Urinary bladder (tissue), 4 donors: Measurements from ENCODE around the gene DEPP1. TPM values are rescaled to one million over a fixed set of nuclear protein-coding genes. Genes with fewer than 3 reads are reported as not detected.

Experiments
- DNase-seq: peaks from one replicate; pipeline ENCODE4 v3.0.0-alpha.2; 2015; ENCODE audit errors: extremely low spot score
- H3K27ac ChIP-seq: one replicate; pipeline ENCODE4 v1.5.1; 2013; ENCODE audit warnings: low read depth, mild to moderate bottlenecking, moderate library complexity
- H3K36me3 ChIP-seq: one replicate; pipeline ENCODE4 v1.6.1; 2013; ENCODE audit warnings: mild to moderate bottlenecking, moderate library complexity; ENCODE audit not compliant: insufficient read depth
- H3K4me1 ChIP-seq: one replicate; pipeline ENCODE4 v1.6.1; 2013; ENCODE audit warnings: mild to moderate bottlenecking, moderate library complexity; ENCODE audit not compliant: insufficient read depth
- H3K4me3 ChIP-seq: one replicate; pipeline ENCODE4 v1.5.1; 2013; ENCODE audit warnings: low read depth, low read length
- WGBS: extraction: QIAGEN DNeasy Blood & Tissue Kit; methylation state at CpG from one replicate; pipeline ENCODE4 v1.1.7; 2013; 5-methylcytosine and 5-hydroxymethylcytosine counted together
- polyA plus RNA-seq: library from polyadenylated mRNA; stranded (reverse); fragments of 200-250 nt; gene quantifications from one replicate; pipeline ENCODE4 v1.2.3, GENCODE V29; 2013
- total RNA-seq: library from RNA; depleted of rRNA; stranded (reverse); fragments of >200 nt; gene quantifications from one replicate; pipeline ENCODE4 v1.2.3, GENCODE V29; 2014
- donor health status: healthy with polysubstance abuse.
- donor health status: healthy.

The DEPP1 gene
- total and polyA plus RNA-seq, 2 donors: 15.5 to 51.6 TPM

DNA sequence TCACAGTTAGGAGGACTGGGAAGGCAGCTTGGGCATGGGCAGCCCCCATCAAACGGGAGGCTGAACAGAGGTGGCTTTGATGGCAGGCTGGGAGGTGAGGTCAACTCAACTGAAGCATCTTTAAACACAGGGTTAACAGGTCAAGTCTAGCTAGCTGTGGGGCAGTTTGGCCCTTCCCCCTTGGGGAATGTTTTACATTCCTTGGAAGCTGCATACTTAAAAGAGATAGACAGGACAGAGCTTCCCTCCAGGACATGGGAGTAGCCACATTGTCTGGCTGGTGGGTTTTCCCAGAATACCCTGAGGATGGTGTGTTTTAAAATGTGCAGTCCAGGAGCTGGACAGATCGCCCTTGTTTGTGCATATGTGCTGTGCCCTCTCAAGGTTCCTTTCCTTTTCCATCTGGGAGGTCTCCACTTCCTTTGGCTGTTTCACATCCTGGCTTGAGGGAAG, 25.8 kb downstream of the DEPP1 start:
- no peaks in the 10 kb centered on the region for H3K4me1 ChIP-seq
- H3K4me3 ChIP-seq: no peak overlapping the region
- H3K27ac ChIP-seq: no peak overlapping the region
- WGBS: 44% methylated on average over 2 of the region's 2 CpGs
- H3K36me3 ChIP-seq: no peaks in the 10 kb centered on the region
- no peak for DNase-seq

DNA sequence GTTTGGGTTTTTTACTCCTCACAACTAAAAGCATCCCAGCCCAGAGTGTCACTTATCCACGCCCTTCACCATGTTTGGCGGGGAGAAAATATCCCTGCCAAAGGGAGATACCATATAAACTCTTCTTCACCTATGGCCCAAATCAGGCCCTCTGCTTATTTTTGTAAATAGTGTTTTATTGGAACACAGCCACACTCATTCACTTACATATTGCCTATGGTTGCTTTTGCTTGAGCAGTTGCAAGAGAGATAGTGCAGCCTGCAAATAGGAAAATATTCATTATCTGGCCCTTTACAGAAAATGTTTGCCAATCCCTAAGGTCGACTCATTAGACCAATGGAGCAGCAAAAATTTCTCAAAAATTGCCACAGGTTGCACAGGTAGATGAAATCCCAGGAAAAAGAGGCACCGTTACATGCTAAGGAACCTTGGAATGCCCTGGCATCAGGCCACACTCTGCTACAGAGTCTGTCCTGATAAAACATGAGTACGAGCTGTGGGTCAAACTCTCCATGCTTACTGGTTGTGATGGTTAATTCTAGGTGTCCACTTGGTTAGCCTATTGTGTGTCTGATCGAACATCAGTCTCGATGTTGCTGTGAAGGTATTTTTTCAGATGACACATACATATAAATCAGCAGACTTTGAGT, 26.9 kb downstream of the DEPP1 start:
- no peaks in the 10 kb centered on the region for H3K36me3 ChIP-seq
- DNase-seq: no peak
- no peak overlapping the region for H3K27ac ChIP-seq
- H3K4me3 ChIP-seq: no peak overlapping the region
- WGBS: 80% methylated on average over 7 of the region's 7 CpGs
- no peaks in the 10 kb centered on the region for H3K4me1 ChIP-seq

- 92% methylated on average over 10 of the region's 10 CpGs for WGBS
- Histone ChIP-seq H3K4me1 (no peaks in the 10 kb centered on the region), H3K36me3 (no peaks in the 10 kb centered on the region), H3K4me3 (no peak overlapping the region), H3K27ac (no peak overlapping the region)
- no peak for DNase-seq
Measured at GRCh38 chr10:44950326-44951225, 28.0 kb downstream of the DEPP1 start.

DNA sequence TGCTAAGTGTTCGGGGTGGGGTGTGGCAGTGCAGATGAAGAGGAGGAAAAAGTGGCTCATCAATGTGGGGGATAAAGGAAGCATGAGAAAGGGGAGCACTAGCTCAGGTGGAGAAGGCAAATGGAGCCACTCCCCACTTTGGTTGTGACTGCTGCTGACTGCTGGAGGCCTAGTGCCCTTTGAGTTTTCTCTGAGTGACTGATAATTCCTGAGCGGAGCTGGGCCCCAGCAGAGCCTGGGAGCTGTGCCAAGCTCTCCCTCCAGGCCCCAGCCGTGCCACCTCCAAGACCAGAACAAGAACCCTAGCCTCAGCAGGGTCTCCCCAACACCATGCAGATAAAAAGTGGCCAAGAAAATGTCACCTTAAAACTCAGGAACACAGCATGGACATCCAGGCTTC, 28.7 kb downstream of the DEPP1 start:
- H3K36me3 ChIP-seq: no peaks in the 10 kb centered on the region
- no peak overlapping the region for H3K4me3 ChIP-seq
- H3K4me1 ChIP-seq: no peaks in the 10 kb centered on the region
- DNase-seq: no peak
- no peak overlapping the region for H3K27ac ChIP-seq
- WGBS: 63% methylated on average over 3 of the region's 3 CpGs

- Histone ChIP-seq H3K36me3 (no peaks in the 10 kb centered on the region), H3K27ac (no peak overlapping the region), H3K4me3 (no peak overlapping the region), H3K4me1 (no peaks in the 10 kb centered on the region)
- no peak for DNase-seq
- 73% methylated on average over 5 of the region's 5 CpGs for WGBS
Measured at GRCh38 chr10:44949127-44949802, 29.3 kb downstream of the DEPP1 start.

DNA sequence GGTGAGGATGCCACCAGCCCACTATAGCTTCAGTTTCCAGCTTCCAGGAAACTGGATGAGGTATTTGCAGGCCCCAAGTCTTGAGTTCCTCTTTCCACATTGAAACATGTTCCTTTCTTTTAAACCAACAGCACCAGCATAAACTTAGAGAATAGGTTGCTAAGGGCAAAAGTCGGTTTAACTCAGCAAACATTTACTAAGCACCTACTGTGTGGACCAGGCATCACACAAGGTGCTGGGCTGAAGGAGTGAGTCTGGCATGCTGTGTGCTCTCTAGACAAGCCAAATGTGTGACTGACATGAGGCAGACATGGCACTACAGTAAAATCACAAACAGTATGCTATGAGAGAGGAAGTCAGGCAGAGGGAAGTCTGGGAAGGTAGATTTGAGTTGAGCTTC, 30.0 kb downstream of the DEPP1 start:
- H3K4me1 ChIP-seq: no peaks in the 10 kb centered on the region
- no peak overlapping the region for H3K4me3 ChIP-seq
- WGBS: 68% methylated on average over 1 of the region's 1 CpG
- no peaks in the 10 kb centered on the region for H3K36me3 ChIP-seq
- DNase-seq: no peak
- H3K27ac ChIP-seq: no peak overlapping the region

GRCh38 chr10:44947371-44948152, 31.0 kb downstream of the DEPP1 start:
- Histone ChIP-seq H3K4me3 (no peak overlapping the region), H3K36me3 (no peaks in the 10 kb centered on the region), H3K27ac (no peak overlapping the region), H3K4me1 (no peaks in the 10 kb centered on the region)
- no peak for DNase-seq
- WGBS: 85% methylated on average over 6 of the region's 6 CpGs

DNA sequence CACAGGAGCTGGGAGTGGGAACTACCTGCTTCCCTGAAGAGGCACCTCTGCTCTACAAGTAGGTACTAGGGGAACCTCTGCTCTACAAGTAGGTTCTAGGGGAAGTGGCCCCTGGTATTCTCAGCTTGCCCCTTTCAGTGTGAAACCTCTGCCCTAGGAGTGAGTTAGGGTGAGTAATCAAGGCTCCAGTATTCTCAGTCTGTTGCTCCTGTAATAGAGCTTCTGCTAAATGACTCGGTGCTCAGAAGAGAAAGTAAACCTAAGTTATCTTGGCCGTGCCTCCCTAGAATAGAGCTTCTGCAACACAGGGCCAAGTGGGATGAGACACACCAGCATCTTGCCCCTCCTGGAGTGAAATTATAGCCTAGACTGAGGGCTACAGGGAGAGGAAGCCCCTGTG, 32.4 kb downstream of the DEPP1 start:
- no peak overlapping the region for H3K27ac ChIP-seq
- no peaks in the 10 kb centered on the region for H3K36me3 ChIP-seq
- no peak overlapping the region for H3K4me3 ChIP-seq
- DNase-seq: no peak
- WGBS: 58% methylated on average over 2 of the region's 2 CpGs
- H3K4me1 ChIP-seq: no peaks in the 10 kb centered on the region

GRCh38 chr10:44944354-44944753, 34.3 kb downstream of the DEPP1 start:
- no peak overlapping the region for H3K4me3 ChIP-seq
- no peaks in the 10 kb centered on the region for H3K36me3 ChIP-seq
- WGBS: 44% methylated on average over 1 of the region's 1 CpG
- no peak for DNase-seq
- H3K4me1 ChIP-seq: no peaks in the 10 kb centered on the region
- no peak overlapping the region for H3K27ac ChIP-seq

- no peak overlapping the region for H3K27ac ChIP-seq
- DNase-seq: no peak
Measured at GRCh38 chr10:44939691-44940401, 38.8 kb downstream of the DEPP1 start.

DNA sequence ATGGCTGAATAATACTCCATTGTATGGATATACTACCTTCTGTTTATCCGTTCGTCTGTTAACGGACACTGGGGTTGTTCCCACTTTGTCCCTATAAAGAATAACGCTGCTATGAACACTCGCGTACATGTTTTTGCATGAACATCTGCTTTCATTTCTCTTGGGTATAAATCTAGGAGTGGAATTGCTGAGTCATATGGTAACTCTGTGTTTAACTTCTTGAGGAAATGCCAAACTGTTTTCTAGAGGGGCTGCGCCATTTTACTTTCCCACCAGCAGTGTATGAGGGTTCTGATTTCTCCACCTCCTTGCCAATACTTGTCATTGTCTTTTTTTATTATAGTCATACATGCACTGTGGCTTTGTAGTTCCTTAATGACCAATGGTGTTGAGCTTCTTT, 39.7 kb downstream of the DEPP1 start:
- WGBS: 90% methylated on average over 7 of the region's 7 CpGs
- Histone ChIP-seq H3K4me3 (no peak overlapping the region), H3K4me1 (no peaks in the 10 kb centered on the region), H3K36me3 (no peaks in the 10 kb centered on the region), H3K27ac (no peak overlapping the region)
- no peak for DNase-seq

More at GRCh38 chr10:44939691-44940401, 38.8 kb downstream of the DEPP1 start:
- 91% methylated on average over 7 of the region's 7 CpGs for WGBS
- H3K4me1 ChIP-seq: no peaks in the 10 kb centered on the region
- H3K36me3 ChIP-seq: no peaks in the 10 kb centered on the region
- H3K4me3 ChIP-seq: no peak overlapping the region

DNA sequence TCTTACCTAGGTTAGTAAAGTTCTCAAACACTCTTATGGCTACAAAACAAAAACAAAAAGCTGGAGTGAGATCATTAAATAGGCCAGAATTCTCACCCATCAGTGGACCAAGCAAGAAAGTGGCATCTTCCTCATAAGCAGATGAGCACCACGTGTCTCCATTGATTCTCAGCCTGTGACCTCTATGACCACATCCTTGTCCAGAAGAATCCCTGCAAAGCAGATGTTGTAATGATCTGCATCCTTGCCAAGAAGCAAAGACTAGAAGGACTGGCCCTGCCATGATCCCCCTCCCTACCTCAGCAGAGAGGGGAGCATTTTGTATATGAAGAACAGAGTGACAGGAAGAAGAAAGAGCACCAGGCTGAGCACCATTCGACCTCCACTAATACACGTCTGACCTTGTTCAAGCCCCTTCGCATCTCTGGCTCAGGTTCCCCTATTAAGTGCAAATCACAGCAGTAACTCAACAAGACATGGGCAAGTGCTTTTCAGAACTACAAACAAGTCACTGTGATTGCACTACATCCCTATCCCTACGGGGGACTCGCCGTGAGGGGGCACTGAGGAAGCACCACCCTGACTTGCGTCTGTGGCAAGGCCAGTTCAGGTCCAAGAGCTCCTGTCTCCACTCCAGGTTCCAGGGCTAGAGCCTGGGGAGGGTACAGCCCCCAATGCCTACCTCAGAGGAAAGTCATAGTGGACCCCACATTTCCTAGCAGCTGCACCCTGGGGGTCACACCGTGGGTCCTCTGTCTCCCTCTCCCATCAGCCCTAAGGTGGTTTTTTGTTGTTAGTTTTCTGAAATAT, 41.2 kb downstream of the DEPP1 start:
- H3K27ac ChIP-seq: no peak overlapping the region
- no peak for DNase-seq
- 82% methylated on average over 9 of the region's 9 CpGs for WGBS

More for the DNA sequence above, 41.2 kb downstream of the DEPP1 start:
- H3K4me1 ChIP-seq: no peaks in the 10 kb centered on the region
- no peaks in the 10 kb centered on the region for H3K36me3 ChIP-seq
- no peak overlapping the region for H3K4me3 ChIP-seq
